Ovary (tissue), 3 donors: ENCODE results near the gene PLCB3.

Source experiments
- POLR2A ChIP-seq: fragments of 450-650 bp; IDR thresholded peaks from one replicate; pipeline ENCODE4 v1.6.1; 2017; ENCODE audit warnings: antibody characterized with exemption, mild to moderate bottlenecking, moderate library complexity
- TF ChIP-seq, protein P1 (sequence below), 3 donors: fragments of 450-650 bp in 2 of 3; fragments of 200-600 bp in 1 of 3; IDR thresholded peaks; one replicate each; pipeline versions ENCODE4 v1.5.1 to v1.8.0; 2016 to 2022; ENCODE audit warnings: antibody characterized with exemption in 3 of 3, mild to moderate bottlenecking in 1 of 3
- donor health status: DM: no; HTN: no; CAD: no.

DNA sequence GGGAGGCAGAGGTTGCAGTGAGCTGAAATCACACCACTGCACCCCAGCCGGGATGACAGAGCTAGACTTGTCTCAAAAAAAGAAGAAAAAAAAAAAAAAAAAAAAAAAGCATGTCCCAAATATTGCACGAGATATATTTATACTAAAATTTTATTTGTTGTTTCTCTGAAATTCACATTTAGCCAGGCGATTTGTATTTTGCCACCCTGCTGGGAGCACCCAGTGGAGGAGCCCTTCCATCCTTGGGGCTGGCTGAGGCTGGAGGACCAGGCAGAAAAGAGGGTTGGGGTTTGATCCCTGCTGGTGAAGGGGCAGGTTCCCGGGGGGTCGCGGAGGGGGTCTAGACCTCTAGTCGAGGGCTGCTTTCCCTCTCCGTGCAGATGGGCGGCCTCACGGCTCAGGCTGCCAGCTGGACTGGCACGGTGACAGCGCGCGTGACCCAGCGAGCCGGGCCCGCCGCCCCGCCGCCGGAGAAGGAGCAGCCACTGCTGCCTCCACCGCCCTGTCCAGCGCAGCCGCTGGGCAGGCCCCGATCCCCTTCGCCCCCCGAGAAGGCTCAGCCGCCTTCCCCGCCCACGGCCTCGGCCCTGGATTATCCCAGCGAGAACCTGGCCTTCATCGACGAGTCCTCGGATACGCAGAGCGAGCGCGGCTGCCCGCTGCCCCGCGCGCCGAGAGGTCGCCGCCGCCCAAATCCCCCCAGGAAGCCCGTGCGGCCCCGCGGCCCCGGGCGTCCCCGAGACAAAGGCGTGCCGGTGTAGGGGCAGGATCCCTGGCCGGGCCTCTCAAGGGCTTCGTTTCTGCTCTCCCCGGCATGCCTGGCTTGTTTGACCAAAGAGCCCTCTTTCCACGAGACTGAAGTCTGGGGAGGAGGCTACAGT lies 47.9 kb downstream of the PLCB3 start:
- TF ChIP-seq POLR2A: no peak
- TF ChIP-seq, protein P1, sequence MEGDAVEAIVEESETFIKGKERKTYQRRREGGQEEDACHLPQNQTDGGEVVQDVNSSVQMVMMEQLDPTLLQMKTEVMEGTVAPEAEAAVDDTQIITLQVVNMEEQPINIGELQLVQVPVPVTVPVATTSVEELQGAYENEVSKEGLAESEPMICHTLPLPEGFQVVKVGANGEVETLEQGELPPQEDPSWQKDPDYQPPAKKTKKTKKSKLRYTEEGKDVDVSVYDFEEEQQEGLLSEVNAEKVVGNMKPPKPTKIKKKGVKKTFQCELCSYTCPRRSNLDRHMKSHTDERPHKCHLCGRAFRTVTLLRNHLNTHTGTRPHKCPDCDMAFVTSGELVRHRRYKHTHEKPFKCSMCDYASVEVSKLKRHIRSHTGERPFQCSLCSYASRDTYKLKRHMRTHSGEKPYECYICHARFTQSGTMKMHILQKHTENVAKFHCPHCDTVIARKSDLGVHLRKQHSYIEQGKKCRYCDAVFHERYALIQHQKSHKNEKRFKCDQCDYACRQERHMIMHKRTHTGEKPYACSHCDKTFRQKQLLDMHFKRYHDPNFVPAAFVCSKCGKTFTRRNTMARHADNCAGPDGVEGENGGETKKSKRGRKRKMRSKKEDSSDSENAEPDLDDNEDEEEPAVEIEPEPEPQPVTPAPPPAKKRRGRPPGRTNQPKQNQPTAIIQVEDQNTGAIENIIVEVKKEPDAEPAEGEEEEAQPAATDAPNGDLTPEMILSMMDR (IDR thresholded peaks at IDR 0.05): no peak
